ENCODE data around the gene REPIN1.

DNA sequence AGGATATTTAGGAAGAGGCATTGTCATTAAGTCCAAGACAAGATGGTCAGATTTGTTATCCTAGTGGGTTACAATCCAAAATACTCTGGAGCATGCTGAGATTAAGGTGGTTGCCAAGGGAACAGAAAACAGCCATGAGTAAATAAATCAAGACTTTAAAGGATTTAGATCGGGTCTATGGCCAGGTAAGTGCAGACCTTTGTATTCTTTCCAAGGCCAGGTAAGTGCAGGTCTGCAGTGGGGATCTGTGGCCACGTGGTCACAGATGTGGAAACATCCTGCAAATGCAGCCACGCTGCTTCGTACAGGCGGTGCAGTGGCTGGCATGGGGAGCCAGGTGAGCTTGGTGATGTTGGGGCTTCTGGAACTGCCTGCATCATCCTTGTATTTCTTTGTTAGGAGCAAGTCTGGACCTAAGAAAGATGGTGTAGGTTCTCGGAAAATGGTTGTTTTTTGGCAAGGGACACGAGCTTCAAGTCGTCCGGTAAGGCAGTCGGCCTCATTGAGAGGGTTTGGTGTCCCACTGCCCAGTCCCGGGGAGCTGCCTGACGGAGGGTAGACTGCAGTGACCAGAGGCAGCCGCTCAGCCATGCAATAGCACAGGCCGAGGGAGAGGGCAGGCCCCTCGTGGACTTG lies 32.3 kb downstream of the REPIN1 start:
- TF ChIP-seq CTCF (IDR thresholded peaks at IDR 0.05): no peak
- no peak for TF ChIP-seq EZH2 (IDR thresholded peaks at IDR 0.05; ENCODE audit: borderline replicate concordance, insufficient read depth, low read depth, low read length, poor library complexity, severe bottlenecking)
